Effector memory CD4-positive, alpha-beta T cell (primary cell): Measurements from ENCODE around the gene FOXL2NB.
"Not testable (repeated sequence)": the region's sequence is repeated elsewhere in the genome, so short reads cannot be mapped to it uniquely, and the experiment has no call there.

Experiments used
- DNase-seq, 3 donors: peaks; one replicate each; pipeline ENCODE4 v3.0.0-alpha.2; 2020
- H3K27ac ChIP-seq: 2 replicates; pipeline ENCODE4 v1.7.0; 2013; ENCODE audit warnings: mild to moderate bottlenecking, low read length, moderate library complexity; ENCODE audit not compliant: insufficient read depth, poor library complexity, severe bottlenecking
- H3K27me3 ChIP-seq: replicated peaks from 2 replicates; pipeline ENCODE4 v1.7.0; 2013; ENCODE audit warnings: mild to moderate bottlenecking, low read length; ENCODE audit not compliant: insufficient read depth, control insufficient read depth, poor library complexity, severe bottlenecking
- H3K36me3 ChIP-seq: 2 replicates; pipeline ENCODE4 v1.7.0; 2013; ENCODE audit warnings: mild to moderate bottlenecking, low read length, moderate library complexity; ENCODE audit not compliant: control insufficient read depth, insufficient read depth
- H3K4me1 ChIP-seq: 2 replicates; pipeline ENCODE4 v1.7.0; 2013; ENCODE audit warnings: low read length, mild to moderate bottlenecking; ENCODE audit not compliant: control insufficient read depth, insufficient read depth, poor library complexity, severe bottlenecking
- H3K4me3 ChIP-seq: 2 replicates; pipeline ENCODE4 v1.7.0; 2013; ENCODE audit warnings: low read length, low read depth, mild to moderate bottlenecking; ENCODE audit not compliant: insufficient read depth, poor library complexity, severe bottlenecking
- H3K9me3 ChIP-seq: 2 replicates; pipeline ENCODE4 v1.7.0; 2013; ENCODE audit warnings: mild to moderate bottlenecking, low read length, moderate library complexity; ENCODE audit not compliant: control insufficient read depth

The FOXL2NB gene

GRCh38 chr3:138912237-138912636 is 34.8 kb upstream of the FOXL2NB start:
- H3K4me1 ChIP-seq = peaks cover 6% of the 10 kb centered on the region

GRCh38 chr3:138913766-138914165 is 33.3 kb upstream of the FOXL2NB start:
- Histone ChIP-seq H3K4me3 (no peak overlapping the region), H3K27me3 (no peaks in the 10 kb centered on the region), H3K36me3 (no peaks in the 10 kb centered on the region), H3K27ac (no peak overlapping the region), H3K9me3 (no peaks in the 10 kb centered on the region), H3K4me1 (peaks cover 6% of the 10 kb centered on the region)
- DNase-seq = no peak

More at GRCh38 chr3:138912237-138912636, 34.8 kb upstream of the FOXL2NB start:
- H3K9me3 ChIP-seq = no peaks in the 10 kb centered on the region
- no peak overlapping the region for H3K4me3 ChIP-seq
- H3K36me3 ChIP-seq = no peaks in the 10 kb centered on the region
- no peaks in the 10 kb centered on the region for H3K27me3 ChIP-seq
- no peak for DNase-seq
- no peak overlapping the region for H3K27ac ChIP-seq

- Histone ChIP-seq H3K27ac (no peak overlapping the region), H3K9me3 (no peaks in the 10 kb centered on the region), H3K36me3 (no peaks in the 10 kb centered on the region), H3K4me1 (peaks cover 6% of the 10 kb centered on the region), H3K4me3 (peak overlapping the region; percentile 64), H3K27me3 (no peaks in the 10 kb centered on the region)
- no peak for DNase-seq
Observed at GRCh38 chr3:138914870-138915502, 32.0 kb upstream of the FOXL2NB start.

DNA sequence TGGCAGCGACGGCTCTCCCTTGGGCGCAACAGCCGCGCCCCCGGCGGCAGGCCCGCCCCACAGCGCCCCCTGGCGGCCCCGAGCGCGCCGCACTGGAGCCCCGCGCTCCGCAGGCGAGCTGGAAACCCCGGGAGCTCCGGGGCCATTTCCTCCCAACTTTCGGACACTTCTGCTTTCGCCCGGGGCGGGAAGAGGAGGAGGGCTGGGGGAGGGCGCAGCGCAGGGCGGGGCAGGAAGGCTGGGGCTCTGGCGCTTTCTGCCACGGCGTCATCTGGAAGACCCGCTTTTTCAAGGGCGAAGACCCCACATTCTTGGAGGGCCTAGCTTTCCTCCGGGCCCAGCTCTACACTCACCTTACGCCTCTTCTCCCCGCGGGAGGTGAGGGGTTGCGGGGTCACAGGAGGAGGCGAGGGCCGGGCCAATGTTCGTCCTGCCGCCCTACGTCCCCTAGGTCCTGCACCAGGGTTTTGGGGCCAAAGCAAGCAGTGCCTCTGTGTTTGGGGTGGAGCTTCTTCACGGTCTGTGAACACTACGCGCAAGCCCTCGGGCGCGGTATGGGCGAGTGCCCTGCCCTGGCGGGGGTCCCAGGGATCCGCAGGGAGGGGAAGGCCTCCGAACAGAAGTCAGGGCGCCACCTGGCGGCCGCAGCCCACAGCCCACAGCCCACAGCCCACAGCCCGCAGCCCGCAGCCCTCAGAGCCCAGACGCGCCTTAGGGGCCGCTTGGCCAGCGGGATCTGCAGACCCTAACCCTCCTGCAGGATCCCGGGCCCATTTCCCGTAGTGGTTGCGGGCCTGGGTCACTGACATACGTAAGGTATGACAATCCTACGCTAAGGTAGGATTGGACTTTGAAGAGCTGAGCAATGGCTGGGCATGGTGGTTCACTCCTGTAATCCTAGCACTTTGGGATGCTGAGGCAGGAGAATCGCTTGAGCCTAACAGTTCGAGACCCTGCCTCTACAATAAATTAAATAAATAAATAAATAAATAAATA is 31.2 kb upstream of the FOXL2NB start:
- H3K27ac ChIP-seq = peak overlapping the region; percentile 46
- H3K27me3 ChIP-seq = no peaks in the 10 kb centered on the region
- H3K4me1 ChIP-seq = peaks cover 6% of the 10 kb centered on the region
- peak overlapping the region; percentile 64 for H3K4me3 ChIP-seq
- no peaks in the 10 kb centered on the region for H3K36me3 ChIP-seq
- DNase-seq = peak; percentile 48 to 63 (median 52)
- H3K9me3 ChIP-seq = no peaks in the 10 kb centered on the region

DNA sequence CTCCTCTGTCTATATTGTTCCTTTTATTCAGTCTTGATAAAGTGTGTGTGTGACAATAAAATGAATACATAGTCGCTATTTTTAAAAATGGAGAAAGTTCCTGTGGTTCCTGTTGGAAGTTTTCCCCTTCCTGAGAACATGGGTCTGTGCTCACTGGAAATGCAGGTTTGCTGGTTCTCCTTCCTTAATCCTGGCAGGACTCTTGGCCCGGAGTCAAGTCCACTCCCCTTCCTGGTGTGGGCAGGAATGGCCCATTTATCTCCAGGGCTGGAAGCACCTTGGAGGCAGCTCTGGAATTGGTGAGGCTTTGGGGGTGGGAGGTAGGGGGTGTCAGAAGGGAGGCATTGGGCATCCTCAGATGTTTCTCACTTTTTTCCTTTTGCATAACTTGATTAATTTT is 30.2 kb upstream of the FOXL2NB start:
- Histone ChIP-seq H3K27ac (no peak overlapping the region), H3K36me3 (no peaks in the 10 kb centered on the region), H3K4me3 (no peak overlapping the region), H3K27me3 (no peaks in the 10 kb centered on the region), H3K4me1 (peaks cover 6% of the 10 kb centered on the region), H3K9me3 (no peaks in the 10 kb centered on the region)
- DNase-seq = no peak

GRCh38 chr3:138919325-138919724 is 27.7 kb upstream of the FOXL2NB start:
- no peaks in the 10 kb centered on the region for H3K27me3 ChIP-seq
- H3K9me3 ChIP-seq = no peaks in the 10 kb centered on the region
- H3K4me1 ChIP-seq = peaks cover 8% of the 10 kb centered on the region
- H3K27ac ChIP-seq = no peak overlapping the region
- no peak for DNase-seq
- no peaks in the 10 kb centered on the region for H3K36me3 ChIP-seq
- no peak overlapping the region for H3K4me3 ChIP-seq

- Histone ChIP-seq H3K9me3 (no peaks in the 10 kb centered on the region), H3K27me3 (no peaks in the 10 kb centered on the region), H3K4me3 (no peak overlapping the region), H3K4me1 (peaks cover 3% of the 10 kb centered on the region), H3K36me3 (no peaks in the 10 kb centered on the region), H3K27ac (no peak overlapping the region)
- no peak for DNase-seq
Observed at GRCh38 chr3:138921316-138922292, 25.4 kb upstream of the FOXL2NB start.

DNA sequence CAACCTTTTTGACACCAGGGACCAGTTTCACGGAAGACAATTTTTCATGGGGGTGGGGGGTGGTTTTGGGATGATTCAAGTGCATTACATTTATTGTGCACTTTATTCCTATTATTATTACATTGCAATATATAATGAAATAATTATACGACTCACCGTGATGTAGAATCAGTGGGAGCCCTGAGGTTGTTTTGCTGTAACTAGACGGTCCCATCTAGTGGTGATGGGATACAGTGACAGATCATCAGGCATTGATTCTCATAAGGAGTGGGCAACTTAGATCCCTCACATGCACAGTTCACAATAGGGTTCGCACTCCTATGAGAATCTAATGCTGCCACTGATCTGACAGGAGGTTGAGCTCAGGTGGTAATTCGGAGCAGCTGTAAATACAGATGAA is 24.6 kb upstream of the FOXL2NB start:
- not testable (repeated sequence) for H3K36me3 ChIP-seq, H3K4me1 ChIP-seq, DNase-seq, H3K4me3 ChIP-seq, H3K9me3 ChIP-seq, H3K27me3 ChIP-seq, H3K27ac ChIP-seq

GRCh38 chr3:138923531-138923994 is 23.5 kb upstream of the FOXL2NB start:
- H3K27ac ChIP-seq = no peak overlapping the region
- no peaks in the 10 kb centered on the region for H3K27me3 ChIP-seq
- DNase-seq = peak; percentile 59 to 76 (median 62)
- H3K36me3 ChIP-seq = no peaks in the 10 kb centered on the region
- peaks cover 3% of the 10 kb centered on the region for H3K4me1 ChIP-seq
- no peaks in the 10 kb centered on the region for H3K9me3 ChIP-seq
- no peak overlapping the region for H3K4me3 ChIP-seq
